Suprapubic skin (tissue), 4 donors: Measurements from ENCODE around the gene ENG. TPM values are rescaled to one million over a fixed set of nuclear protein-coding genes. Genes with fewer than 3 reads are reported as not detected.

Experiments used
- DNase-seq, 2 donors: peaks; one replicate each; pipeline ENCODE4 v3.0.0-alpha.2; 2019; ENCODE audit warnings: low spot score in 2 of 2
- H3K27ac ChIP-seq: fragments of 200-600 bp; sonication (generic); one replicate; pipeline ENCODE4 v1.5.1; 2019
- H3K27me3 ChIP-seq: fragments of 200-600 bp; sonication (generic); one replicate; pipeline ENCODE4 v1.5.1; 2019
- H3K36me3 ChIP-seq: fragments of 200-600 bp; sonication (generic); one replicate; pipeline ENCODE4 v1.5.1; 2019
- H3K4me1 ChIP-seq: fragments of 200-600 bp; sonication (generic); one replicate; pipeline ENCODE4 v1.5.1; 2019
- H3K4me3 ChIP-seq: fragments of 200-600 bp; sonication (generic); one replicate; pipeline ENCODE4 v1.5.1; 2019; ENCODE audit warnings: mild to moderate bottlenecking
- H3K9me3 ChIP-seq: fragments of 200-600 bp; sonication (generic); one replicate; pipeline ENCODE4 v1.5.1; 2019
- CTCF ChIP-seq, 2 donors: fragments of 200-600 bp in 1 of 2; fragments of 450-650 bp in 1 of 2; sonication (generic) in 1 of 2; IDR thresholded peaks; one replicate each; pipeline ENCODE4 v1.5.1; 2016 to 2019; ENCODE audit warnings: antibody characterized with exemption in 2 of 2, mild to moderate bottlenecking in 1 of 2, moderate library complexity in 1 of 2
- EP300 ChIP-seq: sonication (generic); formaldehyde crosslinking; IDR thresholded peaks from one replicate; pipeline ENCODE4 v1.6.1; 2017; ENCODE audit warnings: antibody characterized with exemption
- POLR2A ChIP-seq, 2 donors: fragments of 450-650 bp; IDR thresholded peaks; one replicate each; pipeline ENCODE4 v1.6.1; 2017; ENCODE audit warnings: antibody characterized with exemption in 2 of 2, mild to moderate bottlenecking in 2 of 2, moderate library complexity in 2 of 2
- POLR2AphosphoS5 ChIP-seq, 3 donors: sonication (generic); formaldehyde crosslinking; IDR thresholded peaks; one replicate each; pipeline ENCODE4 v1.6.1; 2017; ENCODE audit warnings: antibody characterized with exemption in 3 of 3
- WGBS: methylation state at CpG from one replicate; pipeline ENCODE4 v1.1.5; 2018; 5-methylcytosine and 5-hydroxymethylcytosine counted together
- total RNA-seq, 4 donors: library from RNA; depleted of rRNA; stranded (reverse); fragments of >200 nt; gene quantifications; one replicate each; pipeline ENCODE4 v1.1.0, GENCODE V29; 2016

The ENG gene
- total RNA-seq, 4 donors from 2014 or later: 17.2 to 38.7 (median 31.2) TPM

GRCh38 chr9:127854960-127855359, 502 bp upstream of the ENG start:
- Histone ChIP-seq H3K36me3 (no peaks in the 10 kb centered on the region), H3K4me1 (peaks cover 44% of the 10 kb centered on the region), H3K9me3 (no peaks in the 10 kb centered on the region), H3K27me3 (no peaks in the 10 kb centered on the region), H3K4me3 (peak overlapping the region; percentile 58), H3K27ac (peak overlapping the region; percentile 78)
- no peak for TF ChIP-seq CTCF (IDR thresholded peaks at IDR 0.05)
- no peak for TF ChIP-seq EP300
- TF ChIP-seq POLR2AphosphoS5 (IDR thresholded peaks at IDR 0.05): no peak
- TF ChIP-seq POLR2A (IDR thresholded peaks at IDR 0.05): no peak
- WGBS: 73% methylated on average over 11 of the region's 11 CpGs
- DNase-seq: peak in 1 of 2 donors; percentile 53

GRCh38 chr9:127853312-127854183, 910 bp downstream of the ENG start:
- no peaks in the 10 kb centered on the region for H3K9me3 ChIP-seq
- DNase-seq: peak in 1 of 2 donors; percentile 54
- no peaks in the 10 kb centered on the region for H3K36me3 ChIP-seq
- peak overlapping the region; percentile 78 for H3K27ac ChIP-seq
- H3K4me1 ChIP-seq: peaks cover 42% of the 10 kb centered on the region
- WGBS: 46% methylated on average over 8 of the region's 13 CpGs
- TF ChIP-seq POLR2A (IDR thresholded peaks at IDR 0.05): no peak
- TF ChIP-seq CTCF (IDR thresholded peaks at IDR 0.05): no peak
- no peak for TF ChIP-seq EP300
- no peak for TF ChIP-seq POLR2AphosphoS5 (IDR thresholded peaks at IDR 0.05)
- peak overlapping the region; percentile 58 for H3K4me3 ChIP-seq
- no peaks in the 10 kb centered on the region for H3K27me3 ChIP-seq

DNA sequence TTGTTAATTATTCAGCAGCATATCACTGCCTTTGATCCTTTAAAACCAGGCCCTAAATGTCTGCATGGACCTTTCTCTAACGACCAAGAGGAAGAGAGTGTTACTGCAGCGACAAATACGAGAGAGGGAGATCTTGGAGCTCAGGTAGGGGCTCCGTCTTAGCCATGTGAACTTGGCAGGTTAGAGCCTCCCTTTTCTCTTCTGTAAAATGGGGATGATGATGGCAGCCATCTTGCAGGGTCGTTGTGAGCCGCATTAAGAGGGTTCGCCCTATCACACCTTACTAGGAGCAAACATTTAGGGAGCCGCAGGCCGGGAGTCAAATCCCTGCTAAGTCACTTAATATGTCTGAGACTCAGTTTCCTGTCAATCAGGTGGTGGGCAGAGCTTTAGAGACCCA, 1.6 kb downstream of the ENG start:
- TF ChIP-seq CTCF (IDR thresholded peaks at IDR 0.05) (no peak), POLR2AphosphoS5 (IDR thresholded peaks at IDR 0.05) (no peak), POLR2A (IDR thresholded peaks at IDR 0.05) (no peak), EP300 (no peak)
- Histone ChIP-seq H3K4me3 (peak overlapping the region; percentile 58), H3K4me1 (peaks cover 35% of the 10 kb centered on the region), H3K27ac (no peak overlapping the region), H3K36me3 (no peaks in the 10 kb centered on the region), H3K9me3 (no peaks in the 10 kb centered on the region), H3K27me3 (no peaks in the 10 kb centered on the region)
- 85% methylated on average over 9 of the region's 9 CpGs for WGBS
- no peak for DNase-seq

GRCh38 chr9:127850286-127850830, 4.1 kb downstream of the ENG start:
- Histone ChIP-seq H3K36me3 (no peaks in the 10 kb centered on the region), H3K4me3 (peak overlapping the region; percentile 58), H3K4me1 (peaks cover 38% of the 10 kb centered on the region), H3K9me3 (no peaks in the 10 kb centered on the region), H3K27me3 (no peaks in the 10 kb centered on the region), H3K27ac (no peak overlapping the region)
- DNase-seq: peak in 1 of 2 donors; percentile 58
- TF ChIP-seq EP300 (no peak), POLR2A (IDR thresholded peaks at IDR 0.05) (no peak), POLR2AphosphoS5 (IDR thresholded peaks at IDR 0.05) (no peak), CTCF (IDR thresholded peaks at IDR 0.05) (no peak)
- WGBS: 96% methylated on average over 15 of the region's 17 CpGs
